Measurements from ENCODE around the gene DIAPH3. TPM values are rescaled to one million over a fixed set of nuclear protein-coding genes. Genes with fewer than 3 reads are reported as not detected.
A peak's percentile ranks its signal among the peaks of the same experiment; 100 is the strongest.

Gene DIAPH3
- total RNA-seq, 1 donor from 2014 or later = 0.15 TPM

DNA sequence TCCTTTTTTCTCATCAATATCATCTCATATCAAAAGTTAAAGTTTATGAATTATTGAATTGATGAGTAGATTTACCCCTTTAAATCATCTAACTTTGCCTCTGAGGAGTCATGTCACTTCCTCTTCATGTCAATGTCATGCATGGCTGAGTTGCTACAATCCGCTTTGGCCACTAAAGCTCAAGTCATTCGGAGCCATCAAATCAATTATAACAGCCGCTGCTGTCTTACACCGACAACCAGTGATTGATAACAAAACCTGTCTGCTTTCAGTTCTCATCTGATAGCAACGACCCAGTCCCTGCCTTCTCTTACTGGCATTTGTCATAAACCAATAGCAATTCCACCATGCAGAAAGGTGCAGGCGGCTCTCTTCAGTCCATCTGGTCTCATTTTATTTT lies 429.3 kb downstream of the DIAPH3 start:
- no peak for ATAC-seq

DNA sequence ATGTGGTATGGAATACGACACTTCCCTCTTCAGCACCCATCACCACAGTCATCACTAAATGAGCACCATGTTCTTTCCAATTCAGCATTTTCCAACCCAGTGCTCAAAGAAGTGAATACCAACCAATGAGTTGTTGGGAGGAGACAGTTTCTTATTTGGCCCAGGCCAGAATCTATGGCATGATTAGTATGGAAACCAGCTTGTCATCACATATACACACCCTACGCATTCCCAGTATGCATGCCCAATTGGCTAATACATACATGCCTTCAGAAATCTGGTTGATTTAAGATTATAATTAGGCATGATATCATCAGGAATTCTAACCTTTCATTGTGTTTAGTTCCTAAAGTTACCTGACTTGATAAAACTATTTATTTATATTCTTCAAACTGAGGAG lies 430.0 kb downstream of the DIAPH3 start:
- ATAC-seq (no peak), DNase-seq (ENCODE audit: low spot score) (no peak)

More for the DNA sequence above, 429.3 kb downstream of the DIAPH3 start:
- no peak for DNase-seq (ENCODE audit: low spot score)

DNA sequence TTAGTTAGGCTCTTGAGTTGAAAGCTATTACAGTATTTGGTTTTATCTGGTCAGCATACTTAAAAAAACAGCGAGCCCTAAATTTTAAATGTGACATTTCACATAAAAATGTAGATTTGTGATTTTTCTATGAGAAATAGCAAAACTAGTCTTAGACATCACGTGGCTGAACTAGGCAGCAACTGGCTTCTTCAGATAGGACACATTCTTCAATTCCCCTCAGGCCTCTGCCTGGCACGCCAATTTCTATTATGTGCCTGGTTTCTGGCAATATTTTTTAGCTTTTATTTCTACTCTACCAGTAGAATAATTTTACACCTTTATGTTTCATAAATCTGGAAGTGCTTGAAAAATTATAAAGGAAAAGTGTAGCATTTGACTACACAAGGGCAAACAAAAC lies 433.7 kb downstream of the DIAPH3 start:
- ATAC-seq = no peak
- DNase-seq (ENCODE audit: low spot score) = no peak

DNA sequence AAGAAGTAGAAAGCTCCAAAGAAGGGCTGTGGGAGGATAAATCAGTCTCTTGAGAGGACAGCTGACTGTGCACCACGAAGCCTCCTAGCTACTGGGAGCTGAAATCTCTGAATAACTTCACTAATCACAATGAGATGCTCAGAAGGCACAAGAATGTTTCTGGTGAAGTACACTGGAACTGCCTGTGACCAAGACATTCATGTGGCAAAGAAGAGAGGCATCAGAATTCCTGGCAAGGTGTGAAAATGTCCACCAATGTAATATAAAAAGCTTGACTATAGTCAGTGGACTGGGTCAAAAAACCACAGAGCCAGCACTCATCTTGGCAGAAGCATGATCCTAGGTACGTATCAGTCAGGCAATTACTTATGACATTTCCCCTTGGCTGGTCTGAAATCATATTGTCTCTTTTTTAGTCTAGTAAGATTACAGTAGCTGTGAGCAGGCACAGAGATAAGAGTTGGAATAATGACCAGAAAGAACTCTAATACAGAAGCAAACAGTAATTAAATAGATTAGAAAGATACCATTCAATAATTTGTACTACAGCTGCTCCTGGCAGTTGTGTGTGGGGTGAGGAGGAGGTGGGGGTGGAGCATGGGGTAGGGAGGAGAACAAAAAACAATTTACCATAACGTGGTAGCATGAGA lies 434.7 kb downstream of the DIAPH3 start:
- no peak for ATAC-seq
- no peak for DNase-seq (ENCODE audit: low spot score)

DNA sequence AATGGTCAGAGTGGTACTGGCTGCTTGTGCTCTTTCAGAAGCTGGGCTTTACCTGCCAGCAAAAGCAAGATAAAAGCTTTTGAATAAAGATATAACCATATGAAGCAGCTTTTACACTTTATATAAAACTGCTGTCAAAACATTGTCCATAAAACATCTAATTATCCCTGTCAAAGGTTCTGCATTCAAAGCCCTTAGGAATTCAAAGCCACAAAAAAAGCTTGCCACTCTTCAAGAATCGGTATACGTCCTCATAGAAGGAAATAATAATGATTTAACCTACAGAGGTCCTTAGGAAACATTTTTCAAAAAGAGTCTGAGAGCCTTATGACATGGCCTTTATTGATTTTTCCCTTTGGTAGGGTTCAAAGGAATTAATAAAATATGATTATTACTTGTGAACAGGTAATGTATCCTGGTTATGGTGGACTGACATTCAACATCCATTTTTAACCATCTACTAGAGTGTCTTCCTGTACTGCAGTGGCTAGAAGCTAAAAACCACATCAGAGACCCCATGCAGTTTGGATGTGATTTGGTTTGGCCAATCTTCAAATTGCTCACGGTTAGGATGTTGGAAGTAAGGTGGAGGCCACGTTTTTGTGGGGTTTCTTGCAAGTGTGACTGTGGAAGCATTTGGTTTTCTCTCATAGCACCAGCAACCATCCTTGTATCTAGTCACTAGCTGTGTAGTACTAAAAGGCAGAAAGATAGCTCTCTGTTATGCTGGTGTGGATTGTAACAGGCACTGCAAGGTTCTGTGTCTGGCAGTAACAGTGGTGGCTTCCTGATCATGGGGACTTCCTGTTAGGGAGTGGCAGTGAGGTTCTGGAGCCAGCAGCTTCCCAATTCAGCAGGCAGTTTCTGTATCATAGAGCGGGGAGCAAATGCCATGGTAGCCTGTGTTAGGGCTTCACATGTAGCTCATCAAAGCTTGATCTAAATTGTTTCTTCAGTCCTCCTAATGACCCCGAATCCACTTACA lies 441.5 kb downstream of the DIAPH3 start:
- DNase-seq (ENCODE audit: low spot score) (no peak), ATAC-seq (no peak)

DNA sequence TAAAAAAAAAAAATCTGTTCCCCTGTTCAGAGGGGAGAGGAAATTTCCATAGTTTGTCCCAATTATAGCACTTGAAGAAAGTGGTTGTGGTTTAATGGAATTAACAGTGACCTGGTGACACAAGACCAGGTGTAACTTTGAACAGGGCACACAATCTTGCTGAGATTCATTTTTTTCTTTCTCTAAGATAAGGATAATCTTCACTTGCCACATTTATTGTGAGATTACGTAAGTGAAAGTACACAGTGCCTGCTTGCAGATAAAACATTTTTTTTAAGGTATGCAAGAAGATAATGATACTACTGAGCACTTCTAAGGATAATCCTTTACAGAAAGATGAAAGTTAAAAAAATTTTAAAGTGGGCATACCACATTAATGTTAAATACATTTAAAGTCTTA lies 448.1 kb downstream of the DIAPH3 start:
- ATAC-seq (no peak), DNase-seq (ENCODE audit: low spot score) (no peak)

DNA sequence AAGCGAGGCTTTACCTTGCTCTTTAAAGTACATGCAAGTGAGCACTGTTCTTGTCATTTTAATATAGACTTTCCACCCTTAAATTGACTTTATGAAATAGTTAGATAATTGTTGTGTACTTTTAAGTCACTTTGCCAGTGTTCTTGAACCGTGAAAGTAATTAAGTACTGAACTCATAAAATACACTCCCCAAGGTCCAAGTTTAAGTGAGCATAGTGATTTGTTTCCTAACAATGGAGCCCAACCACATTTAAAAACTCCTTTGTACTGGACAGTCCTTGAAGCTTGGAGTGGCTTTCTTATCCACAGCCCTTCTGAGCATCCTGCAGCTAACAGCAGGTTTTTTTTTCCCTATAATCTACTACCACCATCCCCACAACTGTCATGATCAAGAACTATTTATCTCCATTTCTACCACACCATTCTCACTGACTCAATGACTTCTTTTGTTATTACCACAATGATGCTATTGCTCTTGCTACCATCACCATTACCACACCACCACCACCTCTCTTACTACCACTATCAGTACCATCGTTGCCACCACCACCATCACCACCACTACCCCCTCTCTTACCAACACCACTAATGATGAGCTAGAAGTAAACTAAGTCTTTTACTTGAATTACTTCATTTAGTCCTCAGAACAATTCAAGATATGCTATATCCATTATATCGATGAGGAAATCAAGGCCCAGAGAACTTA lies 452.6 kb downstream of the DIAPH3 start:
- ATAC-seq (no peak), DNase-seq (ENCODE audit: low spot score) (no peak)

DNA sequence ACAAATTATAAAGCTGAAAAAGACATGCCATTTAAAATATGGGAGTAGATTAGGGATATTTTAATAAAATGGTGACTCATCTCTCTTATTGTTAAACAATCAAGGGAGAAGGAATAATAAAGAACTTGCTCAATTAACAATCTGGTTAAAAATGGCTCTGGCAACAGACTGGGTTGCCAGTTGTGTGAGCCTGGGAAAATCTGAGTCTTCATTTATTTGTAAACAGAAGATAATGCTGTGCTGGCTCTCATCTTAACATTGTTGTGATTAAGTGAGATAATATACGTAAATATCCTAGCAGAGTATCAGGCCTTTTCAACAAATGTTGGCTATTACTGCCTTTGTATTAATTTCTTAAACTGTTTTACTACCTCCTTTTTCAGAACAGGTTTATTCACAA lies 453.3 kb downstream of the DIAPH3 start:
- ATAC-seq (no peak), DNase-seq (ENCODE audit: low spot score) (no peak)

DNA sequence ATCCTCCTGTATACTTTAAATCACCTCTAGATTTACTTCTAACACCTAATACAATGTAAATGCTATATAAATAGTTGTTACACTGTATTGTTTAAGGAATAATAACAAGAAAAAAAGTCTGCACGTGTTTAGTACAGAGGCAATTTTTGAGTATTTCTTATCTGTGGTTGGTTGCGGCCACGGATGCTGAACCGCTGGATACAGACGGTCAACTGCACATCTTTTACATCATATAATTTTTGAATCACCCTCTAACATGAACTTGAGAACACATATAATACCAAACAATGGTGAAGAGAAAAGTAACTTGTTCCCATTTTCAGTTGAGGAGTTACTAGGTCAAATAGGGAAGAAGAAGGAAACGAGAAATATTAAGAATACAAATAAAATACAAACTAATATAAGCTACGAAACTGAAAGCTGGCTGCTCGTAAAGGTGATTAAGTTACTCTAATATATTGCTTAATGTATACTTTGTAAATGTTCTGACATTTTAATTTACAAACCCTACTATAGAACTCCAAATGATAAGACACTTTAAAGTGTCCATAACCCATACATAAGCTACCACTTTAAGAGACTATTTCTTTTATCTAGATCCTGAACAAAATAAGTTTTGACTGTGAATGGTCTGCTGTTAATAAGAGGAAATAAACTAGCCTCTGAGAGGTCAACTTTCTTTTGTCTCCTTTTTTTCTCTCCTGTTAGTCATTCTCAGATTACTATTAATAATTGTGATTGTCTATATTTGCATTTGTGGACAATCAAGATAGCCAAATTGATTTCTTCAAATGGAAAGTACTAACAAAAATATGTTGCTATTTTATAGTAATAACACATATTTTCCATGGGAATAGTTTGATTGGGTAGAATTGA lies 457.4 kb downstream of the DIAPH3 start:
- no peak for DNase-seq (ENCODE audit: low spot score)
- ATAC-seq = no peak

DNA sequence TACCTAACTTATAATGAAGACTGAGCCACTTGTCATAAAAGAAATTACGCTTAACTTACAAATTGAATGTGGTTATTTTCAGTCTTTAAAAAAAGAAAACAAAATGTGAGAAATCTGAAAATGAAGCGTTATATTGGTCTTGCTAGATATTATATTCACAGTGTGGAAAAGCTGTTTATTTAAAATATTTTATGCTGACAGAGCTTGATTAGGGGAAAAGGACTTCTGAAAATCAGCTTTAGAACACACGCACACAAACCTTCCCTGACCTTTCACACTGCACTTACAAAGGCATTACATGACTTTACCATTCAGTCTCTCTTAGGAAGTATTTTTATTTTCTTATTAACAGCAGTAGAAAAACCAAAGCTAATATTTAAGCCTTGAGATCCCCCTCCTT lies 461.5 kb downstream of the DIAPH3 start:
- ATAC-seq (no peak), DNase-seq (ENCODE audit: low spot score) (no peak)

DNA sequence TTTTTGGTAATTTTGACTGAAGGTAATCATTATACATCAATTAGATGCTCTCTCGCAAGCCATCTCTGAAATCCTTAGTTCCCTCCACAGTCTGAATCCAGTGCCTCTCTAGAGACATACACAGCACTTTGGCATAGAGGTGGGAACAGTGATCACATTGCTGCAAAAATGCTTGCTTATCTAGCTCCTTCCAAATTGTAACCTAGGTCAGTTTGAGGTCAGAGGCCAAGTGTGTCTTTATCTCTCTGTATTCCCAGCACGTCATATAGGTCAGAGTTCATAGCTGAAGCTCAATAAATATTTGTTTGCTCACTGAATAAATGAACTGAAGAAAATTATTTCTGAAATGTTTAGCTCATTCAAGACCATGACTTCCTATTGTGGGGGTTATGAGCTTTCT lies 462.5 kb downstream of the DIAPH3 start:
- no peak for DNase-seq (ENCODE audit: low spot score)
- ATAC-seq = peak; percentile 73

DNA sequence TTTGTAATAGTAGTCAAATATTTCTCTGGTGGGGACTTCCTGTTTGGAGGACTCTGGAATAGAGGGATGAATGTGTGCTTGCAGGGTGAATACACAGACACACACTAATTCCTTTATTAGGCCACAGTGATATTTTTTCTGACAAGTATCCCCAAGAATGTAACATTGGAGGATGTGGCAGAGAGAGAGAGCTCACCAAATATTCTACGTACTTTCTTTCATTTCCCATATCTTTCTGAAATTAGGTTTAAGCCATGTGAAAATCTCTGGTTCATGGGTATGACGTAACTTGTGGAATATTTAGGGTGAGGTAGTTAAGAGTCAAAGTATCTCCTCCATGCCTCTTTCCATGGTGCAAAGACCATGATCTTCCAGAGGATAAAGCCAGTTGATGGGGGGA lies 463.4 kb downstream of the DIAPH3 start:
- DNase-seq (ENCODE audit: low spot score) (no peak), ATAC-seq (no peak)

DNA sequence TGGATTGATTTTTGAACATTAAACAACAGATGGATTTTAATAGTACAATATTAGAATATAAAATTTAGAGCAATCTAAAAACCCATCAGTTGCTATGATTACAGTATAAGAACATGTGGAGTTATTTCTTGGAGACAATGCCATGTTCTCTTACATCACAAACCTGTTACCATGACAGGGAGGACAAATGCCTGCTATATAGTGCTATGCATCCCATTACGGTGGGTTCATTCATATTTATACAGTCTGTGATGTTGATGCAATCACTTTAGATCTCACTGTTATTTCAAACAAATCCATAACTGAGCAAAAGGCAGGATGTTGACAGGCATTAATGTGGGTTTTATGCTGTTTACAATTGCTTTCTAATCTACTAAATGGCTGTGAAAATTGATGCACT lies 467.5 kb downstream of the DIAPH3 start:
- DNase-seq (ENCODE audit: low spot score) = no peak
- ATAC-seq = no peak

DNA sequence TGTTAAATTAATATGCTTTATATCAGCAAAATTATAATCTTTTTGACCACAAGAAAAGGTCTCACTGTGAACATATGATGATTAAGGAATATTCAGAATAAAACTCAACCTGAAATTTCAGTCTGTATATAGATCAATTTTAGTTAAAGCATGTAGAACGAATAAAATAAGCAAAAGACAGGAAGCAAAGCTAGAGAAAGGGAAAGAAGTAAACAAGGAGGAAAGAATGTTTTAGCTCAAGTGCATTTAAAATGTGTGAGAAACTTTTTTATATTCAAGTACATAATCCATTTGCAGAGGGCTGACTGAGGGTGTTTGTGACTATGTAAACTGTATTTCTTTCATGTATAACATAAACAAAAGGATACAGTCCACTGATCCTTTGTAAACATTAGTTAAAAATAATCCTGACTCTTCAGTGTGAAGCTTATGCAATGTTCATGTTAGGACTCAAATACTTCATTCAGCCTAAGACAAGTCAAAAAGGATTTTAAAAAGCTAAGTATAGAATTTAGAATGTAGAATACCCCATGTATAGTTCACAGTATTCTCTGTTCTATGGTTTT lies 472.1 kb downstream of the DIAPH3 start:
- ATAC-seq (peak; percentile 72), DNase-seq (ENCODE audit: low spot score) (no peak)

DNA sequence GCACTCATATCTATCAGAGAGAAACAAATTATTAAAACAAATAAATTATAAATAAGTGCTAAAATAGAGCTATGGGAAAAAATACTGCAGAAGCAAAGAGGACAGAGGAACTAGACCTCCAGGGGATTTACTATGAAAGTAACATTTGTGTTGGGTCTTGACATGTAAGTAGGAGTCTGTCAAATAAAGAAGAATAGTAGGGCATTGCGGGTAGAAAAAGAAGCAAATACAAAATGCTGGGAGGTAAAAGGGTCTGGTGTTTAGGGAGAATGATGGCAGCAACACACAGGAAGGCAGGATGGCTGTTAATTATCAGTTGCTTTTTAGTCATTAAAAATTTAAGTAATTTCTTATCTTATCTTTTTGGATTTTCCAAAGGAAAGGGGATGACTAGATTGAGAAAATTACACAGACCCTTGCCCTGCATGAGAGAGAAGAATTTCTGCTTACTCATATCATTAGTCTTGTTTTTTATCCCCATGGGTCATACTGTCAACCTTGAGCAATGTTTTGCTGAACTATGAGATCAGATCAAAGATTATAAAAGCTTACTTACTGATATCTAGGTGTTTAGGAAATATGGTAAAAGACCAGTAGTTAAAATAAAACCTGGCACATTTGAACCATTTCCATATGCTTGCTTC lies 472.7 kb downstream of the DIAPH3 start:
- ATAC-seq = peak; percentile 87

DNA sequence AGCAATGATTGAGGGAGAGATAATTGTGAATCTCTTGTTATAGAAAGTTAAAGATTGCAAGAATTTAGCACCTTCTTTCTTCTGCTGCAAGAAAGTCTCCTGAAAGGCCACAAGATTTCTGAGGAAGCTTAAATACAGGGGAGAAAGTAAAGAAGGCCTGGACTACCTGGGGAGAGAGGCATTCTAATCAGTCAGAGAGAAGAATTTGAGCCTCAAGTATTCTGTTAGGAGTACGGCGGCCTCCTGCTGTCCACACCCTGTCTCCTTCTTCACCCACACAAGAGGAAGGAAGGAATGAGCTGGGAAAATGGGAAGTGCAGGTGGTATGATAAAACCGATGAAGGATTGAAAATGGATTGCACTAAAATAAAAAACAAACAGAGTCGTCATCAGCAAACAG lies 474.7 kb downstream of the DIAPH3 start:
- ATAC-seq = no peak
- DNase-seq (ENCODE audit: low spot score) = no peak

More for the DNA sequence above, 472.7 kb downstream of the DIAPH3 start:
- DNase-seq (ENCODE audit: low spot score) = no peak

DNA sequence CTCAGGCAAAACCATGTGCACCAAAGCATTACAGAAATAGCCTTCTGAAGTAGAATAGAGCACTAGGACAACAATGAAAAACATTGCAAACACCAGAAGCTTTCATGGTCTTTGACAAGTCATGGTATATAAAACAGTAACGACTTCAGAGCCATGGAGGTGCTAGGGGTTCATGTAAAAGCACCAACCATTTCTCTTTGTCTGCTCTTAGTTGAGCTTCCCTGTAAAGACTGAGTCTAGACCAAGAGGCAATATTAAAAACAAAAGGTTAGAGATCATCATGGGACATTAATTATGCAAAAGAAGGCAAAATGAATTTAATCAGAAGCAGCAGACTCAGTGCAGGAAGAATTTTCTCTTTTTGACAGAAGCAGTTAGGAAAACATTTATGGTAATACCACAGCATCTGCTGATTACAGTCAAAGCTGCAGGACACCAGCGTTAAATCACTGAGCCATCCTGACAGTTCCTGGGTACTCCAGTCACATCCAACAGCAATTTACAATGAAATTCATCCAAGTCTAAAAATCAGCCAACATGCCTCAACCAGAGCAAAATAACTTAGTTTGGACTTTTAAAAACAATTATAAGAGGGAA lies 476.8 kb downstream of the DIAPH3 start:
- DNase-seq (ENCODE audit: low spot score) (no peak), ATAC-seq (no peak)

DNA sequence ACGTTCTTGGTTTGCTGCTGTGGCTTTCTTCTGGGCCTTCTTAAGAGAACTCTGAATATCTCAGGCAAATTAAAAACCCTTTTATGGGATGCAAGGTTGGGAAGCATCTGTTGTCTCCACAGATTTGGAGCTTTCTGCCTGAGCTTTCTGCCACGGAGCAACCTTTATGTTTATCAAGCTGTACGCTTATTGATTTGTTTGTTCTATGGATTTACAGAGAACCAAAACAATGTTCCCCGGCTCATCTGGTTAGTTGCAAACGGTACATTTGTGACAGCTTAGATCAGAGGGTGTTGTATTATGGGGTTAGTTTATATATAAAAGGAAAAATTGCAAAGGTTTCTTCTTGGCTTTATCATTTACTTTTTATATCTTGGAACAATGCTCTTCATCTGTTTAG lies 479.6 kb downstream of the DIAPH3 start:
- no peak for ATAC-seq
- no peak for DNase-seq (ENCODE audit: low spot score)

DNA sequence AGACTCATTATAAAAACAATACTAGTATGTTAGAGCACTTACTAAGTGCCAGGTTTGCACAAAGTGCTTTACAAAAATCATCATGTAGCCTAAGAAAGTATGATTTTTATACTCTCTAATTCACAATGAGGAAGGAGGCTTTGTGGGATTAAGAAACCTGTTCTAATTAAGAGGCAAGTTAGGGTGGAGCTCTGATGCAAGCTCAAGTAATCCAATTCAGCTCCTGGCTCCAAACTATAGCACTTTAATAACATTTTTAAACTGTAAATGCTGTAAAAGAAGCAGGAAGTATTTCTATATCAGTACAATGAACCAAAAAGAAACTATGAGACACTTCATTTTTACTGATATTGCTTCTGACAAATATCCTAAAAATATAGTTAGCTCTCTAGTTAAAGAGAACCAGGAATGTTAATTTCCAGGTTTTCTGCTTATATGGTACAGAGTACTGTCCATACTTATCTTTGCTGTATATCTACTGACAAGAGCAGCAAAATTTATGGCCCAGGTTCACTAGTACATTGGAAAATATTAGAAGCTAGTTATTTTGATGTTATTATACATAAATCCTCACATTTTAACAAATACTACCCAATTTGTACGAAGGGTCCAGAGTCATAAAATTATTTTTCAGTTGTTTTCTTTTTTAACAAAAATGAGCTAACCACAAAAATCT lies 482.0 kb downstream of the DIAPH3 start:
- DNase-seq (ENCODE audit: low spot score) (no peak), ATAC-seq (no peak)
